H1 (cell line): ENCODE measurements around the gene MT1F. TPM values are rescaled to one million over a fixed set of nuclear protein-coding genes. Genes with fewer than 3 reads are reported as not detected.

Source experiments
- CTCF ChIA-PET: fragments of 300-600 bp; sonication (Branson Sonifier 250); formaldehyde crosslinking; loops from one replicate; lab custom pipeline; 2021; ENCODE audit not compliant: partially characterized antibody; lab: Charles Lee
- POLR2A ChIA-PET: fragments of 300-600 bp; sonication (Branson Sonifier 250); formaldehyde crosslinking; loops from one replicate; lab custom pipeline; 2021; ENCODE audit warnings: inconsistent platforms; ENCODE audit not compliant: partially characterized antibody; lab: Charles Lee
- DNase-seq, 2 experiments: peaks; one replicate each; pipeline versions ENCODE4 v3.0.0 to v3.0.0-alpha.2; 2010 to 2022; ENCODE audit warnings: low spot score in 2 of 2, low read depth in 1 of 2, mixed read lengths in 1 of 2
- FAIRE-seq: peaks from 2 replicates; lab custom pipeline; 2011; peaks lifted over from hg19 to GRCh38; lab: Jason Lieb, UNC
- H2AFZ ChIP-seq: 2 replicates; pipeline ENCODE4 v1.8.1; 2012; ENCODE audit warnings: low read length, inconsistent platforms
- H2AK5ac ChIP-seq: 2 replicates; pipeline ENCODE4 v1.6.1; 2013; ENCODE audit warnings: low read depth, low read length
- H2BK120ac ChIP-seq: replicated peaks from 2 replicates; pipeline ENCODE3; 2013; ENCODE audit warnings: low read depth, low read length, inconsistent platforms
- H2BK12ac ChIP-seq: 2 replicates; pipeline ENCODE4 v1.6.1; 2013; ENCODE audit warnings: low read depth, low read length
- H2BK15ac ChIP-seq: 2 replicates; pipeline ENCODE4 v1.6.1; 2013; ENCODE audit warnings: low read length
- H2BK20ac ChIP-seq: 2 replicates; pipeline ENCODE4 v1.6.1; 2013; ENCODE audit warnings: low read length
- H2BK5ac ChIP-seq: 2 replicates; pipeline ENCODE4 v1.6.1; 2013; ENCODE audit warnings: low read depth, low read length
- H3K14ac ChIP-seq: 2 replicates; pipeline ENCODE4 v1.6.1; 2013; ENCODE audit warnings: inconsistent platforms; ENCODE audit not compliant: insufficient read length
- H3K18ac ChIP-seq: 2 replicates; pipeline ENCODE4 v1.6.1; 2013; ENCODE audit warnings: low read length; ENCODE audit errors: extremely low read depth
- H3K23ac ChIP-seq: 2 replicates; pipeline ENCODE4 v1.6.1; 2013; ENCODE audit warnings: inconsistent platforms; ENCODE audit not compliant: insufficient read length
- H3K23me2 ChIP-seq: 2 replicates; pipeline ENCODE4 v1.6.1; 2013; ENCODE audit warnings: low read depth, low read length
- H3K27ac ChIP-seq: 2 replicates; pipeline ENCODE4 v1.6.1; 2011; ENCODE audit warnings: low read depth, low read length, inconsistent platforms
- H3K27me3 ChIP-seq, 4 experiments: replicated peaks in 1 of 4; 1 replicate in 1 of 4; 2 replicates in 3 of 4; pipeline versions ENCODE4 v1.6.1 to v1.8.1; 2011 to 2013; ENCODE audit warnings: low read length in 3 of 4, mild to moderate bottlenecking in 3 of 4, inconsistent platforms in 2 of 4, mixed read lengths in 2 of 4, moderate library complexity in 1 of 4; ENCODE audit not compliant: control insufficient read depth in 3 of 4, insufficient read depth in 3 of 4; ENCODE audit errors: extremely low read depth in 1 of 4
- H3K36me3 ChIP-seq, 4 experiments: 2 replicates each; pipeline versions ENCODE4 v1.6.1 to v1.8.1; 2011 to 2013; ENCODE audit warnings: mild to moderate bottlenecking in 4 of 4, low read length in 3 of 4, moderate library complexity in 2 of 4, control low read depth in 1 of 4, inconsistent platforms in 1 of 4; ENCODE audit not compliant: insufficient read depth in 4 of 4, control insufficient read depth in 2 of 4
- H3K4ac ChIP-seq: replicated peaks from 2 replicates; pipeline ENCODE3; 2013; ENCODE audit warnings: low read length, low read depth, mixed read lengths, inconsistent platforms; ENCODE audit not compliant: insufficient read length
- H3K4me1 ChIP-seq, 4 experiments: replicated peaks in 1 of 4; 1 replicate in 1 of 4; 2 replicates in 3 of 4; pipeline versions ENCODE4 v1.6.1 to v1.8.1; 2011 to 2013; ENCODE audit warnings: low read length in 3 of 4, inconsistent platforms in 2 of 4, mixed read lengths in 1 of 4; ENCODE audit not compliant: insufficient read depth in 4 of 4, control insufficient read depth in 3 of 4
- H3K4me2 ChIP-seq, 2 experiments: 2 replicates each; pipeline versions ENCODE4 v1.6.1 to v1.8.1; 2011 to 2013; ENCODE audit warnings: low read depth in 2 of 2, low read length in 2 of 2, control low read depth in 1 of 2, inconsistent platforms in 1 of 2, mild to moderate bottlenecking in 1 of 2; ENCODE audit not compliant: insufficient read depth in 1 of 2
- H3K4me3 ChIP-seq, 4 experiments: fragments of 200-600, 300-600 bp in 1 of 4; sonication (generic), shearing (Covaris generic), sonication (Bioruptor Twin) in 1 of 4; 2 replicates each; pipeline versions ENCODE4 v1.5.1 to v1.8.1; 2011 to 2016; ENCODE audit warnings: low read length in 4 of 4, low read depth in 3 of 4, control low read depth in 2 of 4, inconsistent platforms in 2 of 4, mild to moderate bottlenecking in 2 of 4, mixed read lengths in 1 of 4, moderate library complexity in 1 of 4; ENCODE audit not compliant: insufficient read depth in 2 of 4; ENCODE audit errors: extremely low read depth in 1 of 4
- H3K56ac ChIP-seq: replicated peaks from 2 replicates; pipeline ENCODE3; 2013; ENCODE audit warnings: low read depth, mild to moderate bottlenecking, mixed read lengths, low read length, inconsistent platforms; ENCODE audit not compliant: insufficient read length
- H3K79me1 ChIP-seq: 2 replicates; pipeline ENCODE4 v1.6.1; 2013; ENCODE audit warnings: low read depth, low read length, control low read depth
- H3K79me2 ChIP-seq, 2 experiments: 2 replicates each; pipeline versions ENCODE4 v1.6.1 to v1.8.1; 2012 to 2013; ENCODE audit warnings: low read length in 2 of 2, mild to moderate bottlenecking in 2 of 2, inconsistent platforms in 1 of 2; ENCODE audit not compliant: insufficient read depth in 2 of 2, control insufficient read depth in 1 of 2
- H3K9ac ChIP-seq, 4 experiments: replicated peaks in 1 of 4; 1 replicate in 1 of 4; 2 replicates in 3 of 4; pipeline versions ENCODE4 v1.6.1 to v1.8.1; 2011 to 2013; ENCODE audit warnings: low read depth in 3 of 4, low read length in 3 of 4, control low read depth in 2 of 4, mild to moderate bottlenecking in 2 of 4, moderate library complexity in 2 of 4, inconsistent platforms in 1 of 4; ENCODE audit errors: extremely low read depth in 1 of 4
- H3K9me3 ChIP-seq, 2 experiments: 2 replicates each; pipeline versions ENCODE4 v1.6.1 to v1.8.1; 2012 to 2013; ENCODE audit warnings: mild to moderate bottlenecking in 2 of 2, moderate library complexity in 2 of 2, control low read depth in 1 of 2, inconsistent platforms in 1 of 2, low read depth in 1 of 2, low read length in 1 of 2, mixed read lengths in 1 of 2; ENCODE audit not compliant: insufficient read depth in 2 of 2
- H4K20me1 ChIP-seq, 2 experiments: replicated peaks in 1 of 2; 2 replicates each; pipeline versions ENCODE3 to v1.8.1; 2011 to 2013; ENCODE audit warnings: inconsistent platforms in 2 of 2, low read length in 2 of 2, mild to moderate bottlenecking in 1 of 2; ENCODE audit not compliant: insufficient read depth in 2 of 2, control insufficient read depth in 1 of 2
- H4K5ac ChIP-seq: 2 replicates; pipeline ENCODE4 v1.6.1; 2013; ENCODE audit warnings: low read length, low read depth, mixed read lengths, inconsistent platforms; ENCODE audit not compliant: insufficient read length
- H4K8ac ChIP-seq: 2 replicates; pipeline ENCODE4 v1.8.0; 2013; ENCODE audit warnings: mild to moderate bottlenecking, moderate library complexity, low read length, inconsistent platforms; ENCODE audit not compliant: insufficient read depth; ENCODE audit errors: extremely low read depth
- H4K91ac ChIP-seq: replicated peaks from 2 replicates; pipeline ENCODE3; 2013; ENCODE audit warnings: low read length, mixed read lengths, inconsistent platforms; ENCODE audit not compliant: insufficient read length
- BACH1 ChIP-seq: IDR thresholded peaks from 2 replicates; pipeline ENCODE4 v1.6.1; 2012; ENCODE audit warnings: low read length, improper control_type of control experiment
- CBX8 ChIP-seq: fragments of 300-800, 300-1000 bp; sonication (generic); IDR thresholded peaks from 2 replicates; pipeline ENCODE4 v1.7.1; 2016; ENCODE audit warnings: low read depth, low read length, borderline replicate concordance
- WGBS, 2 experiments: shearing (Covaris generic) in 1 of 2; methylation state at CpG; one replicate each; pipeline versions ENCODE4 v1.1.6 to v1.1.7; 2013 to 2015; ENCODE audit warnings: low lambda C conversion rate in 2 of 2, mixed read lengths in 2 of 2, inconsistent platforms in 1 of 2, low coverage in 1 of 2, missing lambda C conversion rate in 1 of 2; ENCODE audit not compliant: insufficient replicate concordance in 2 of 2, insufficient coverage in 1 of 2, insufficient read length in 1 of 2; ENCODE audit errors: extremely low coverage in 1 of 2, missing lambda C conversion rate in 1 of 2; 5-methylcytosine and 5-hydroxymethylcytosine counted together
- polyA plus RNA-seq, 7 experiments: library from polyadenylated mRNA; depleted of rRNA in 3 of 7; stranded (reverse) in 5 of 7; unstranded in 2 of 7; fragments of >200 nt in 5 of 7; fragments of 200-250 nt in 2 of 7; gene quantifications; 1 replicate in 5 of 7; 2 replicates in 1 of 7; 4 replicates in 1 of 7; pipeline versions ENCODE4 v1.2.1 to v1.2.3, GENCODE V29; 2011 to 2013; ENCODE audit warnings: missing spikeins in 2 of 7, mixed read lengths in 2 of 7
- total RNA-seq: library from RNA; stranded (reverse); fragmentation: NEBNext Ultra II Directional; extraction: Animal tissue kit (Norgen Biotek cat#: 25700); gene quantifications from 2 replicates; pipeline ENCODE4 v1.2.1, GENCODE V29; 2021

Gene MT1F
- total and polyA plus RNA-seq, 2 of the 8 experiments (the other 6 are each of a cell fraction or from before 2014, with no cell fraction given), result 5.9 to 20.8 TPM

- Histone ChIP-seq H3K27ac (no peak overlapping the region), H3K4ac (no peak overlapping the region), H4K5ac (no peak overlapping the region), H3K56ac (no peak overlapping the region), H2AK5ac (no peak overlapping the region), H4K20me1 (peaks cover 14 to 31% of the 10 kb centered on the region in 2 experiments), H3K4me3 (no peak overlapping the region), H2BK120ac (no peak overlapping the region), H3K27me3 (peaks cover 91 to 100% (median 99%) of the 10 kb centered on the region in 4 experiments), H2BK15ac (no peak overlapping the region), H3K36me3 (no peaks in the 10 kb centered on the region; a peak in 1 of 8 replicates), H3K14ac (no peak overlapping the region), H3K18ac (no peak overlapping the region; the same call in 1 of the 2 replicates), H2AFZ (no peak overlapping the region), H4K8ac (no peak overlapping the region), H3K23me2 (peaks cover 9% of the 10 kb centered on the region), H3K4me2 (no peak overlapping the region; a peak in 1 of 4 replicates), H2BK12ac (no peak overlapping the region), H3K9me3 (no peaks in the 10 kb centered on the region), H4K91ac (no peak overlapping the region), H3K79me1 (no peaks in the 10 kb centered on the region), H3K79me2 (no peaks in the 10 kb centered on the region), H2BK20ac (no peak overlapping the region), H3K4me1 (peaks cover 3 to 22% (median 7%) of the 10 kb centered on the region in 4 experiments), H3K23ac (no peak overlapping the region), H3K9ac (no peak overlapping the region), H2BK5ac (no peak overlapping the region)
- FAIRE-seq (no peak), DNase-seq (no peak)
- CTCF ChIA-PET, result interaction anchor here (0.9 to 3.0 kb wide), 4 partner anchors 10 to 37 kb away, joined by 3 to 13 read pairs (median 4); partner anchors contain the start of gene MT1E
- TF ChIP-seq CBX8, result peak; percentile 72; the same call in 1 of the 2 replicates
- TF ChIP-seq BACH1, result no peak
- 23% methylated on average over 9 of the region's 9 CpGs; no CpG with 5 or more reads in 1 of the 2 experiments for WGBS, 2 experiments
- POLR2A ChIA-PET, result interaction anchor here (0.6 to 4.8 kb wide), 8 partner anchors 11 to 48 kb away, joined by 3 to 32 read pairs (median 5); partner anchors contain the start of genes MT1E, MT1G and MT3
Observed at GRCh38 chr16:56636616-56637413, 20.9 kb upstream of the MT1F start.
